K562 (cell line): ENCODE measurements around the gene NUB1. TPM values are rescaled to one million over a fixed set of nuclear protein-coding genes. Genes with fewer than 3 reads are reported as not detected.

Source experiments
- ARID3B ChIP-seq: fragments of 250-450 bp; sonication (Bioruptor Pico); IDR thresholded peaks from 2 replicates; pipeline ENCODE4 v1.4.0; 2020; ENCODE audit warnings: borderline replicate concordance
- MAZ ChIP-seq, 2 experiments: fragments of 450-650 bp in 1 of 2; sonication (generic) in 1 of 2; formaldehyde crosslinking; IDR thresholded peaks in 1 of 2; conservative IDR thresholded peaks in 1 of 2; 2 replicates each; pipeline versions ENCODE4 v1.4.0 to v1.5.0; 2020; ENCODE audit warnings: mild to moderate bottlenecking in 1 of 2, missing genetic modification reagents in 1 of 2
- NELFE ChIP-seq: IDR thresholded peaks from 2 replicates; pipeline ENCODE4 v1.6.1; 2011; ENCODE audit warnings: mild to moderate bottlenecking; ENCODE audit not compliant: insufficient read depth, insufficient read length
- TAF1 ChIP-seq: IDR thresholded peaks from 2 replicates; pipeline ENCODE4 v1.6.1; 2011; ENCODE audit warnings: mild to moderate bottlenecking, low read length, moderate library complexity; ENCODE audit not compliant: insufficient read depth, control insufficient read depth, severe bottlenecking; ENCODE audit errors: extremely low read depth
- TGIF2 ChIP-seq: sonication (generic); formaldehyde crosslinking; IDR thresholded peaks from 2 replicates; pipeline ENCODE4 v1.8.1; 2022; ENCODE audit warnings: mild to moderate bottlenecking, missing genetic modification reagents, moderate library complexity
- ZNF23 ChIP-seq: fragments of 250-450 bp; sonication (Bioruptor Pico); IDR thresholded peaks from 2 replicates; pipeline ENCODE4 v1.4.0; 2020; ENCODE audit warnings: mild to moderate bottlenecking
- polyA plus RNA-seq, 8 experiments: library from polyadenylated mRNA; depleted of rRNA in 4 of 8; stranded (reverse) in 5 of 8; unstranded in 3 of 8; fragments of >200 nt; fragmentation: Nextera tagmentation in 2 of 8; fragmentation: Illumina TruSeq in 1 of 8; extraction: Ambion mirVana in 2 of 8; extraction: Trizol in 1 of 8; gene quantifications; 2 replicates each; pipeline versions ENCODE4 v1.2.1 to v1.2.3, GENCODE V29; 2011 to 2014; ENCODE audit warnings: inconsistent platforms in 1 of 8, missing spikeins in 1 of 8
- total RNA-seq, 7 experiments: library from RNA; depleted of rRNA in 6 of 7; stranded (reverse); fragments of >200 nt in 6 of 7; fragmentation: Illumina TruSeq in 2 of 7; extraction: Trizol in 2 of 7; gene quantifications; 2 replicates each; pipeline versions ENCODE4 v1.2.1 to v1.2.3, GENCODE V29; 2011 to 2021; ENCODE audit warnings: low replicate concordance in 1 of 7
- TF ChIP-seq, protein P1 (sequence below): fragments of 450-650 bp; formaldehyde crosslinking; IDR thresholded peaks from 2 replicates; pipeline ENCODE4 v1.4.0; 2022; ENCODE audit warnings: missing genetic modification characterization
- TF ChIP-seq, protein P2 (sequence below): fragments of 450-650 bp; IDR thresholded peaks from 2 replicates; pipeline ENCODE4 v1.6.1; 2018; ENCODE audit warnings: mild to moderate bottlenecking, low read depth; ENCODE audit not compliant: partially characterized antibody
- TF ChIP-seq, protein P3 (sequence below): fragments of 450-650 bp; IDR thresholded peaks from 2 replicates; pipeline ENCODE4 v1.6.1; 2016; ENCODE audit warnings: low read depth
- TF ChIP-seq, protein P4 (sequence below): sonication (generic); formaldehyde crosslinking; IDR thresholded peaks from 2 replicates; pipeline ENCODE4 v1.8.1; 2022; ENCODE audit warnings: missing genetic modification reagents

The NUB1 gene
- total and polyA plus RNA-seq, 9 of the 15 experiments (the other 6 are each of a cell fraction or from before 2014, with no cell fraction given): 43.2 to 159 (median 85.2) TPM

- TF ChIP-seq TAF1 (no peak), NELFE (no peak), ZNF23 (no peak), MAZ (CRISPR knock-in tag; conservative IDR thresholded peaks at IDR 0.05 in 1 of 2, IDR thresholded peaks at IDR 0.05 in 1 of 2) (0 out of 4 replicates have a peak, but pooled peaks of 1 of the 2 experiments have one; percentile 30), ARID3B (CRISPR knock-in tag) (no peak), TGIF2 (CRISPR knock-in tag) (no peak)
- TF ChIP-seq, protein P1, sequence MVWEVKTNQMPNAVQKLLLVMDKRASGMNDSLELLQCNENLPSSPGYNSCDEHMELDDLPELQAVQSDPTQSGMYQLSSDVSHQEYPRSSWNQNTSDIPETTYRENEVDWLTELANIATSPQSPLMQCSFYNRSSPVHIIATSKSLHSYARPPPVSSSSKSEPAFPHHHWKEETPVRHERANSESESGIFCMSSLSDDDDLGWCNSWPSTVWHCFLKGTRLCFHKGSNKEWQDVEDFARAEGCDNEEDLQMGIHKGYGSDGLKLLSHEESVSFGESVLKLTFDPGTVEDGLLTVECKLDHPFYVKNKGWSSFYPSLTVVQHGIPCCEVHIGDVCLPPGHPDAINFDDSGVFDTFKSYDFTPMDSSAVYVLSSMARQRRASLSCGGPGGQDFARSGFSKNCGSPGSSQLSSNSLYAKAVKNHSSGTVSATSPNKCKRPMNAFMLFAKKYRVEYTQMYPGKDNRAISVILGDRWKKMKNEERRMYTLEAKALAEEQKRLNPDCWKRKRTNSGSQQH (CRISPR knock-in tag): no peak
- TF ChIP-seq, protein P2, sequence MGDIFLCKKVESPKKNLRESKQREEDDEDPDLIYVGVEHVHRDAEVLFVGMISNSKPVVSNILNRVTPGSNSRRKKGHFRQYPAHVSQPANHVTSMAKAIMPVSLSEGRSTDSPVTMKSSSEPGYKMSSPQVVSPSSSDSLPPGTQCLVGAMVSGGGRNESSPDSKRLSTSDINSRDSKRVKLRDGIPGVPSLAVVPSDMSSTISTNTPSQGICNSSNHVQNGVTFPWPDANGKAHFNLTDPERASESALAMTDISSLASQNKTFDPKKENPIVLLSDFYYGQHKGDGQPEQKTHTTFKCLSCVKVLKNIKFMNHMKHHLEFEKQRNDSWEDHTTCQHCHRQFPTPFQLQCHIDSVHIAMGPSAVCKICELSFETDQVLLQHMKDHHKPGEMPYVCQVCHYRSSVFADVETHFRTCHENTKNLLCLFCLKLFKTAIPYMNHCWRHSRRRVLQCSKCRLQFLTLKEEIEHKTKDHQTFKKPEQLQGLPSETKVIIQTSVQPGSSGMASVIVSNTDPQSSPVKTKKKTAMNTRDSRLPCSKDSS: no peak
- TF ChIP-seq, protein P3, sequence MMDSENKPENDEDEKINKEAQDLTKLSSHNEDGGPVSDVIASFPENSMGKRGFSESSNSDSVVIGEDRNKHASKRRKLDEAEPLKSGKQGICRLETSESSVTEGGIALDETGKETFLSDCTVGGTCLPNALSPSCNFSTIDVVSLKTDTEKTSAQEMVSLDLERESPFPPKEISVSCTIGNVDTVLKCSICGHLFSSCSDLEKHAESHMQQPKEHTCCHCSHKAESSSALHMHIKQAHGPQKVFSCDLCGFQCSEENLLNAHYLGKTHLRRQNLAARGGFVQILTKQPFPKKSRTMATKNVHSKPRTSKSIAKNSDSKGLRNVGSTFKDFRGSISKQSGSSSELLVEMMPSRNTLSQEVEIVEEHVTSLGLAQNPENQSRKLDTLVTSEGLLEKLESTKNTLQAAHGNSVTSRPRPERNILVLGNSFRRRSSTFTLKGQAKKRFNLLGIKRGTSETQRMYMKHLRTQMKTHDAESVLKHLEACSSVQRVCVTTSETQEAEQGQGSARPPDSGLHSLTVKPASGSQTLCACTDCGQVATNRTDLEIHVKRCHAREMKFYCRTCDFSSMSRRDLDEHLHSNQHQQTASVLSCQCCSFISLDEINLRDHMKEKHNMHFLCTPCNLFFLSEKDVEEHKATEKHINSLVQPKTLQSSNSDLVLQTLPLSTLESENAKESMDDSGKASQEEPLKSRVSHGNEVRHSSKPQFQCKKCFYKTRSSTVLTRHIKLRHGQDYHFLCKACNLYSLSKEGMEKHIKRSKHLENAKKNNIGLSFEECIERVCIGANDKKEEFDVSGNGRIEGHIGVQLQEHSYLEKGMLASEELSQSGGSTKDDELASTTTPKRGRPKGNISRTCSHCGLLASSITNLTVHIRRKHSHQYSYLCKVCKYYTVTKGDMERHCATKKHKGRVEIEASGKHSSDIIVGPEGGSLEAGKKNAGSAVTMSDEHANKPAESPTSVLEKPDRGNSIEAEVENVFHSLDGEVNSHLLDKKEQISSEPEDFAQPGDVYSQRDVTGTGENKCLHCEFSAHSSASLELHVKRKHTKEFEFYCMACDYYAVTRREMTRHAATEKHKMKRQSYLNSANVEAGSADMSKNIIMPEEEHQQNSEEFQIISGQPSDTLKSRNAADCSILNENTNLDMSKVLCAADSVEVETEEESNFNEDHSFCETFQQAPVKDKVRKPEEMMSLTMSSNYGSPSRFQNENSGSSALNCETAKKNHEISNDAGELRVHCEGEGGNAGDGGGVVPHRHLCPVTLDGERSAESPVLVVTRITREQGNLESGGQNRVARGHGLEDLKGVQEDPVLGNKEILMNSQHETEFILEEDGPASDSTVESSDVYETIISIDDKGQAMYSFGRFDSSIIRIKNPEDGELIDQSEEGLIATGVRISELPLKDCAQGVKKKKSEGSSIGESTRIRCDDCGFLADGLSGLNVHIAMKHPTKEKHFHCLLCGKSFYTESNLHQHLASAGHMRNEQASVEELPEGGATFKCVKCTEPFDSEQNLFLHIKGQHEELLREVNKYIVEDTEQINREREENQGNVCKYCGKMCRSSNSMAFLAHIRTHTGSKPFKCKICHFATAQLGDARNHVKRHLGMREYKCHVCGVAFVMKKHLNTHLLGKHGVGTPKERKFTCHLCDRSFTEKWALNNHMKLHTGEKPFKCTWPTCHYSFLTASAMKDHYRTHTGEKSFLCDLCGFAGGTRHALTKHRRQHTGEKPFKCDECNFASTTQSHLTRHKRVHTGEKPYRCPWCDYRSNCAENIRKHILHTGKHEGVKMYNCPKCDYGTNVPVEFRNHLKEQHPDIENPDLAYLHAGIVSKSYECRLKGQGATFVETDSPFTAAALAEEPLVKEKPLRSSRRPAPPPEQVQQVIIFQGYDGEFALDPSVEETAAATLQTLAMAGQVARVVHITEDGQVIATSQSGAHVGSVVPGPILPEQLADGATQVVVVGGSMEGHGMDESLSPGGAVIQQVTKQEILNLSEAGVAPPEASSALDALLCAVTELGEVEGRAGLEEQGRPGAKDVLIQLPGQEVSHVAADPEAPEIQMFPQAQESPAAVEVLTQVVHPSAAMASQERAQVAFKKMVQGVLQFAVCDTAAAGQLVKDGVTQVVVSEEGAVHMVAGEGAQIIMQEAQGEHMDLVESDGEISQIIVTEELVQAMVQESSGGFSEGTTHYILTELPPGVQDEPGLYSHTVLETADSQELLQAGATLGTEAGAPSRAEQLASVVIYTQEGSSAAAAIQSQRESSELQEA: no peak
- TF ChIP-seq, protein P4, sequence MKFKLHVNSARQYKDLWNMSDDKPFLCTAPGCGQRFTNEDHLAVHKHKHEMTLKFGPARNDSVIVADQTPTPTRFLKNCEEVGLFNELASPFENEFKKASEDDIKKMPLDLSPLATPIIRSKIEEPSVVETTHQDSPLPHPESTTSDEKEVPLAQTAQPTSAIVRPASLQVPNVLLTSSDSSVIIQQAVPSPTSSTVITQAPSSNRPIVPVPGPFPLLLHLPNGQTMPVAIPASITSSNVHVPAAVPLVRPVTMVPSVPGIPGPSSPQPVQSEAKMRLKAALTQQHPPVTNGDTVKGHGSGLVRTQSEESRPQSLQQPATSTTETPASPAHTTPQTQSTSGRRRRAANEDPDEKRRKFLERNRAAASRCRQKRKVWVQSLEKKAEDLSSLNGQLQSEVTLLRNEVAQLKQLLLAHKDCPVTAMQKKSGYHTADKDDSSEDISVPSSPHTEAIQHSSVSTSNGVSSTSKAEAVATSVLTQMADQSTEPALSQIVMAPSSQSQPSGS (CRISPR knock-in tag): no peak
Measured at GRCh38 chr7:151393031-151393977, 51.7 kb downstream of the NUB1 start (continued).
